Tibial nerve (tissue), 4 donors: ENCODE data around the gene DOCK1. TPM values are rescaled to one million over a fixed set of nuclear protein-coding genes. Genes with fewer than 3 reads are reported as not detected.

ENCODE experiments used
- DNase-seq, 2 donors: peaks; one replicate each; pipeline ENCODE4 v3.0.0-alpha.2; 2019; ENCODE audit warnings: low spot score in 2 of 2
- H3K27ac ChIP-seq, 4 donors: fragments of 200-600 bp; sonication (generic) in 3 of 4; one replicate each; pipeline ENCODE4 v1.5.1; 2017 to 2019; ENCODE audit warnings: mild to moderate bottlenecking in 1 of 4
- H3K27me3 ChIP-seq, 2 donors: fragments of 200-600 bp; sonication (generic) in 1 of 2; one replicate each; pipeline versions ENCODE4 v1.5.1 to v1.6.0; 2017 to 2019
- H3K36me3 ChIP-seq, 3 donors: fragments of 200-600 bp; sonication (generic); one replicate each; pipeline ENCODE4 v1.5.1; 2018 to 2019
- H3K4me1 ChIP-seq, 4 donors: fragments of 200-600 bp; sonication (generic) in 3 of 4; one replicate each; pipeline ENCODE4 v1.5.1; 2017 to 2019
- H3K4me3 ChIP-seq, 4 donors: fragments of 200-600 bp; sonication (generic) in 3 of 4; one replicate each; pipeline ENCODE4 v1.5.1; 2017 to 2019; ENCODE audit warnings: mild to moderate bottlenecking in 1 of 4, moderate library complexity in 1 of 4
- H3K9me3 ChIP-seq, 4 donors: fragments of 200-600 bp; sonication (generic) in 3 of 4; one replicate each; pipeline ENCODE4 v1.5.1; 2017 to 2019
- CTCF ChIP-seq, 5 experiments: fragments of 200-600 bp in 3 of 5; fragments of 450-650 bp in 2 of 5; sonication (generic) in 3 of 5; IDR thresholded peaks; one replicate each; pipeline ENCODE4 v1.5.1; 2016 to 2019; ENCODE audit warnings: antibody characterized with exemption in 5 of 5, mild to moderate bottlenecking in 3 of 5, moderate library complexity in 2 of 5
- EP300 ChIP-seq, 2 donors: sonication (generic); formaldehyde crosslinking; IDR thresholded peaks; one replicate each; pipeline ENCODE4 v1.6.1; 2017; ENCODE audit warnings: antibody characterized with exemption in 2 of 2, mild to moderate bottlenecking in 1 of 2
- POLR2A ChIP-seq, 2 donors: fragments of 450-650 bp; IDR thresholded peaks; one replicate each; pipeline ENCODE4 v1.6.1; 2017; ENCODE audit warnings: antibody characterized with exemption in 2 of 2, mild to moderate bottlenecking in 2 of 2, moderate library complexity in 2 of 2
- WGBS, 2 donors: methylation state at CpG; one replicate each; pipeline ENCODE4 v1.1.5; 2018; 5-methylcytosine and 5-hydroxymethylcytosine counted together
- total RNA-seq, 4 donors: library from RNA; depleted of rRNA; stranded (reverse); fragments of >200 nt; gene quantifications; one replicate each; pipeline ENCODE4 v1.1.0, GENCODE V29; 2016

Gene DOCK1
- total RNA-seq, 4 donors from 2014 or later, result 57.3 to 76.7 (median 63.7) TPM

GRCh38 chr10:127227027-127227426 lies 321.8 kb downstream of the DOCK1 start:
- TF ChIP-seq CTCF (IDR thresholded peaks at IDR 0.05), result no peak
- H3K27me3 ChIP-seq, result no peaks in the 10 kb centered on the region
- H3K4me3 ChIP-seq, result no peak overlapping the region
- no peaks in the 10 kb centered on the region for H3K9me3 ChIP-seq
- H3K27ac ChIP-seq, result no peak overlapping the region
- H3K4me1 ChIP-seq, result no peaks in the 10 kb centered on the region
- 91 to 96% methylated on average over 10 of the region's 10 CpGs for WGBS, 2 donors
- no peaks in the 10 kb centered on the region for H3K36me3 ChIP-seq
- DNase-seq, result no peak

- Histone ChIP-seq H3K9me3 (no peaks in the 10 kb centered on the region), H3K4me1 (no peaks in the 10 kb centered on the region), H3K36me3 (no peaks in the 10 kb centered on the region), H3K27me3 (no peaks in the 10 kb centered on the region), H3K4me3 (no peak overlapping the region), H3K27ac (no peak overlapping the region)
- TF ChIP-seq CTCF (IDR thresholded peaks at IDR 0.05), result no peak
- no peak for TF ChIP-seq POLR2A (IDR thresholded peaks at IDR 0.05)
- TF ChIP-seq EP300 (IDR thresholded peaks at IDR 0.05), result no peak
- WGBS, 2 donors, result 73 to 86% methylated on average over 1 of the region's 1 CpG
- DNase-seq, result no peak
These were observed 322.4 kb downstream of the DOCK1 start for GRCh38 chr10:127227663-127228062.

- Histone ChIP-seq H3K9me3 (no peaks in the 10 kb centered on the region), H3K27ac (no peak overlapping the region), H3K4me1 (no peaks in the 10 kb centered on the region), H3K27me3 (no peaks in the 10 kb centered on the region), H3K4me3 (no peak overlapping the region), H3K36me3 (no peaks in the 10 kb centered on the region)
- no peak for DNase-seq
- TF ChIP-seq EP300 (IDR thresholded peaks at IDR 0.05) (peak in 1 of 2 donors; percentile 34), CTCF (IDR thresholded peaks at IDR 0.05) (no peak), POLR2A (IDR thresholded peaks at IDR 0.05) (no peak)
- 56 to 59% methylated on average over 12 of the region's 12 CpGs for WGBS, 2 donors
These were observed 323.1 kb downstream of the DOCK1 start for GRCh38 chr10:127228195-127228787.

GRCh38 chr10:127234306-127234800 lies 329.1 kb downstream of the DOCK1 start:
- no peaks in the 10 kb centered on the region for H3K36me3 ChIP-seq
- no peak overlapping the region for H3K4me3 ChIP-seq
- TF ChIP-seq EP300 (IDR thresholded peaks at IDR 0.05) (no peak), POLR2A (IDR thresholded peaks at IDR 0.05) (no peak), CTCF (IDR thresholded peaks at IDR 0.05) (no peak)
- no peak overlapping the region for H3K27ac ChIP-seq
- H3K27me3 ChIP-seq, result no peaks in the 10 kb centered on the region
- 38 to 49% methylated on average over 1 of the region's 1 CpG for WGBS, 2 donors
- no peaks in the 10 kb centered on the region for H3K4me1 ChIP-seq
- DNase-seq, result no peak
- no peaks in the 10 kb centered on the region for H3K9me3 ChIP-seq

GRCh38 chr10:127236266-127236665 lies 331.0 kb downstream of the DOCK1 start:
- Histone ChIP-seq H3K36me3 (no peaks in the 10 kb centered on the region), H3K4me3 (no peak overlapping the region), H3K4me1 (no peaks in the 10 kb centered on the region), H3K27ac (no peak overlapping the region), H3K27me3 (no peaks in the 10 kb centered on the region), H3K9me3 (no peaks in the 10 kb centered on the region)
- 76 to 83% methylated on average over 3 of the region's 3 CpGs for WGBS, 2 donors
- no peak for DNase-seq
- no peak for TF ChIP-seq CTCF (IDR thresholded peaks at IDR 0.05)
- TF ChIP-seq EP300 (IDR thresholded peaks at IDR 0.05), result no peak
- TF ChIP-seq POLR2A (IDR thresholded peaks at IDR 0.05), result no peak
